HG03103 (cell line): ENCODE measurements around the gene RAB34.
A peak's percentile ranks its signal among the peaks of the same experiment; 100 is the strongest.

Experiments used
- ATAC-seq: cut with Tn5 transposase; IDR thresholded peaks from one replicate; pipeline ENCODE4 v1.9.1; 2021; ENCODE audit warnings: low read depth; ENCODE audit not compliant: unreplicated experiment

Gene RAB34

DNA sequence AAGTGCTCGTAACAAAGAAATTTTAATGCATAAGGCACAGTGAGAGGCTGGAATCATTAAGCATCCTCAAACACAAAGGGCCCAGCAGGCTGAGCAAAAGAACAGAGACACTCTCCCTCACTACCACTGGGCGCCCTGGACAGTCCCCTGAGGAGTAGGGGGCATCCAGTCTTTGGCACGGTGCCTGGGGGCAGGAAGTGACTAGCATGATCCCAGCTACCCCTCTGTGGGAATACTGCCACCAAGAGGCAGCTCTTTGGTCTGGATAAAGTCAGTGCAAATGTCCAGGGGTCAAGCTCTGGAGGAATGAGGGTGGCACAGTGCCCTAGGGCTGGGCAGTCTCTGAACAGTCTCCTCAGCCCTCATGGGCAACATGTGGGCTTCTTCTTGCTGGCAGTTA is 3.4 kb downstream of the RAB34 start:
- ATAC-seq: no peak

- ATAC-seq: no peak
These were observed 4.8 kb downstream of the RAB34 start for GRCh38 chr17:28712705-28713415.

- ATAC-seq: no peak
These were observed 5.5 kb downstream of the RAB34 start for GRCh38 chr17:28712032-28712704.

- no peak for ATAC-seq
These were observed 6.0 kb downstream of the RAB34 start, which contains the start of gene PROCA1 for GRCh38 chr17:28711723-28712031. Gene PROCA1, minus strand, starts transcription at chr17:28711888. Its CDS starts 228 bp downstream, at chr17:28711660.

GRCh38 chr17:28710861-28711722 is 6.6 kb downstream of the RAB34 start:
- peak; percentile 76 for ATAC-seq

DNA sequence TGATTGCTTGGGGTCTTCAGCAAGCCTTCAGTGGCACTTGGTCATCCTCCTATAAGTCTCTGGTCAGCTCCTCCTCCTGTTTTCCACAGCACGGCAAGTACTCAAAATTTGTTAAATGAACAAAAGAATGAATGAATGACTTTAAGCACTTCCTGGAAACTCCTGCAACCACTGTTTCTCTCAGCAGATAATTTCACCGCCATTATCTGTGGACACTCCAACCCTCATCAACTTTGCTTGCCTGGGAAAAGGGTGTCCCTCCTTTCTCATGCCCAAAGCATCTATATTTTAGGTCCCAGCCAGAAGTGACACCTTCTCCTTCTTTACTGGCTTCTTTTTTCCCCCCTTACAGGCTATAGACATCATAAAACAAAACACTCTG is 10.3 kb downstream of the RAB34 start:
- ATAC-seq: no peak

DNA sequence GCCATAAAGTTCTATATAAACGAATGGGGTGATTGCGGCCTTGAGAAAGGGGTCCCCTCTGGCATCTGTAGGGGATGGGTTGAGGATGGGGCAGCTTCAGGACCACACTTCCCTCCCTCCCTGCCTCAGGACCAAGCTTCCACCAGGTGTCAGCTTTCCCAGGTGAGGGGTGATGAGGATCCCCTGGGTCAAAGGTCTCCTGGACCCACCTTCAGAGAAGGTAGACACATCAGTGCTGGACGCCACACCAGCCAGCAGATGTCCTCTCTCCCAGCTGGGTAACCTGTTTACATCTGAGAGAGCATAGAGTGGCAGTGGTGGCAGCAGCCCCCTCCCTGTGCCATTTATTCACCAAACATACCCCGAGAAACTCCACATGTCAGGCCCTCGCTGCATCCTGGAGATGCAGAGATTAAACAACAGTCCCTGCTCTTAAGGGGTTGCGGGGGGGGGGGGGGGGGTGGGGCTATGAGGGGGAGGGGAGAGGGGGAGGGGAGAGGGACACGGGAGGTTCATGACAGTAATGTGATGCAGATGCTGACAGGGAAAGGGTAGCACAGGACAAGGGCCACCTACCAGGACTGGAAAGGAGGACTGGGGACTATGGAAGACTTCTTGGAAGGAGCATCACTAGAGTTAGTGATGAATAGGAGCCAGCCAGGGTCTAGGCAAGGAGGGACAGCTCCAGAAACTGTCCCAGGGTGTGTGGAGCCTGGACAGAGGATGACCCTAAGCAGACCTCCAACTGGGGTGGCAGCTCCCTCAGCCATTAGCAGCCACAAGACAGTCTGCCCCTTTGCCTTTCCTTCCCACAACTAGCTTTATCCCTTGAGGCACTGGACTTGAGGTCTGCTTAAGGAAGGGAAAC is 11.0 kb downstream of the RAB34 start:
- ATAC-seq: no peak

GRCh38 chr17:28705728-28706334 is 11.8 kb downstream of the RAB34 start:
- no peak for ATAC-seq

GRCh38 chr17:28705074-28705659 is 12.5 kb downstream of the RAB34 start:
- ATAC-seq: no peak

DNA sequence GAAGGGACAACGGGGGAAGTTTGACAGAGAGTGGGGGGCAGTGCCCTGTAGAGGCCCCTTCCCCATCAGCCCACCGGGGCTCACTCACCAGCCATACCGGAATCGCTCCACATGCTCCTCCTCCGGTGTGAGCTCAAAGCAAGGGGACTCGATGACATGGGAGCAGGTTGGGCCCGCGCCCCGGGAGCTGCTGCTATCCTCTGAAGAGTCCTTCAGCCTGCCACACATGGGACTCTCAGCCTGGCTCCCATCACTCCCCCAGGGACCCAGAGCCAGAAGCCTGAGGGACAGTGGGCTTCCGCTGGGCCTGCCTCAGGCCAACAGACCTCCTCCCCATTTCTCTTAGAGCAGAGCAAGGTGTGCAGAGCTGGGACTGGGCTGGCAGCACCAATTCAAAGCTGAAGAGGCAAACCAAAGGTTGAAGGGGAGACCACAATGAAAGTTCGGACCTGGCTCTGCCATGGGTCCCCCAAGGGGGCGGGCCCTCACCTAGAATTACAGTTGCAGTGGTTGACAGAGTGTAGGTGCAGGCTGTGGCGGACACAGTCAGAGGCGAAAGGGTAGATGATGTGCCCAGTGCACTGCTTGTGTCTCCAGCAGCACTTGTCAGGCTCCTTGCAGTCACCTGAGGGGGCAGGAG is 13.3 kb downstream of the RAB34 start:
- ATAC-seq: no peak

DNA sequence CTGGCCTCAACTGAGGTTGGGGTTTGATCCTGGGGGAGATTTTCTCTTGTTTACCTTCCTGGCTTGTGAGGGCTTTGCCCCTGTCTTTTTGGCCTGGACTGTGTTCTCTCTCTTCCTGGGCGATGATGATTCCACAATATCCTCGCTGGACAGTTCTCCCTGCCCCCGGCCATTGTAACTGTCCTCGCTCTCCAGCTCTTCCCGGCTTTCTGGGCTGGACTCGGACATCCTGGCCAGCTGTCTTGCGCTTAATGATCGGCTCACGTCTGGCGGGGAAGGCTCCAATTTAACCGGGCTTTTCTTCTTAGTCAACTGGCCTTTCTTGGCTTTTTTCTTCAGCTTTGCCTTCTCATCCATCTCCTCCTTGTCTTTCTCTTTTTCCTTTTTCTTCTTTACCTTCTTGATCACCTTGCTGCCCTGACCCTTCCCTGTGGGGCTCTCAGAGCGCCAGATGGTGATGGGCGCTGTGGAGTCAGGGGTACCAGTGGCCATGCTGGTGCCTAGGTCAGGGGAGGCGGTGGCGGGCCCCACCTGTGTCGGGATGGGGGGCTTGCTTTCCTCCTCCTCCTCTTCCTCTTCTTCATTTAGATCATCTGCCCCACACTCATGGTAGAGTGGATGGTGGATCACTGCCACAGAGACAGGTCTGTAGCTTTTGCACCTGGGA is 14.0 kb downstream of the RAB34 start:
- no peak for ATAC-seq

GRCh38 chr17:28702752-28703150 is 14.9 kb downstream of the RAB34 start:
- ATAC-seq: no peak

GRCh38 chr17:28702026-28702751 is 15.5 kb downstream of the RAB34 start:
- no peak for ATAC-seq

DNA sequence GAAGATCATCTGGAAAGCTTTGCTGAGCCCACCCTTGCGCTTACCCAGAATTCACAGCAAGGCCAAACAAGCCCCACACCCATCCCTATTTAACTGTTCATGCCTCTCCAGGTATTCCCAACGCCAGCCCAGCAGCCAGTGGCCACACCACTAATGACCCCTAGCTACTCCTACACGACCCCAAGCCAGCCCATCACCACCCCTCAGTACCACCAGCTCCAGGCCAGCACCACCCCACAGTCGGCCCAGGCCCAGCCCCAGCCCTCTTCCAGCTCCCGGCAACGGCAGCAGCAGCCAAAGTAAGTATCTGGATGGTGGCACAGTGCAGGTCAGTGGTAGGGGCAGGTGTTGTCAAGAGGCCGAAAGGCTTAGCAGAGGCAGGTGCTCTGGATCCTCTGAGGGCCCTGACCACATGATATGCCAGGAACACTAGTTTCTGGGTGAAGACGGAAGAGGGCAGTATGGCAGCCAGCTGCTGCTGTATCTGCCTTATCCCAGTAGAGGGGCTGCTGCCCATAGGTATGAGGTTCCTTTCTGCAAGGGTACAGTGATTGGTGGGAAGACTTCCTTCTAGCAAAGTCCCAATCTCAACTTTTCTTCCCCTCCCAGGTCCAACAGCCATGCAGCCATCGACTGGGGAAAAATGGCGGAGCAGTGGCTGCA is 16.7 kb downstream of the RAB34 start:
- no peak for ATAC-seq

- ATAC-seq: no peak
These were observed 17.4 kb downstream of the RAB34 start for GRCh38 chr17:28700278-28700677.

- no peak for ATAC-seq
These were observed 19.3 kb downstream of the RAB34 start for GRCh38 chr17:28698253-28698941.

GRCh38 chr17:28693869-28694268 is 23.8 kb downstream of the RAB34 start:
- no peak for ATAC-seq
